Astrocyte (in vitro differentiated cells and primary cell): ENCODE results near the gene NAALADL2.

Experiments used
- EZH2 ChIP-seq: IDR thresholded peaks from 2 replicates; pipeline ENCODE4 v1.6.1; 2012; ENCODE audit warnings: mild to moderate bottlenecking, low read length, inconsistent platforms; ENCODE audit not compliant: insufficient read depth
- TF ChIP-seq, protein P1 (sequence below): IDR thresholded peaks from 2 replicates; pipeline ENCODE4 v1.5.1; 2011; ENCODE audit warnings: low read depth, mild to moderate bottlenecking, inconsistent platforms, low read length, moderate library complexity; ENCODE audit not compliant: insufficient read depth

GRCh38 chr3:175002732-175003143 lies 143.6 kb downstream of the NAALADL2 start:
- TF ChIP-seq, protein P1, sequence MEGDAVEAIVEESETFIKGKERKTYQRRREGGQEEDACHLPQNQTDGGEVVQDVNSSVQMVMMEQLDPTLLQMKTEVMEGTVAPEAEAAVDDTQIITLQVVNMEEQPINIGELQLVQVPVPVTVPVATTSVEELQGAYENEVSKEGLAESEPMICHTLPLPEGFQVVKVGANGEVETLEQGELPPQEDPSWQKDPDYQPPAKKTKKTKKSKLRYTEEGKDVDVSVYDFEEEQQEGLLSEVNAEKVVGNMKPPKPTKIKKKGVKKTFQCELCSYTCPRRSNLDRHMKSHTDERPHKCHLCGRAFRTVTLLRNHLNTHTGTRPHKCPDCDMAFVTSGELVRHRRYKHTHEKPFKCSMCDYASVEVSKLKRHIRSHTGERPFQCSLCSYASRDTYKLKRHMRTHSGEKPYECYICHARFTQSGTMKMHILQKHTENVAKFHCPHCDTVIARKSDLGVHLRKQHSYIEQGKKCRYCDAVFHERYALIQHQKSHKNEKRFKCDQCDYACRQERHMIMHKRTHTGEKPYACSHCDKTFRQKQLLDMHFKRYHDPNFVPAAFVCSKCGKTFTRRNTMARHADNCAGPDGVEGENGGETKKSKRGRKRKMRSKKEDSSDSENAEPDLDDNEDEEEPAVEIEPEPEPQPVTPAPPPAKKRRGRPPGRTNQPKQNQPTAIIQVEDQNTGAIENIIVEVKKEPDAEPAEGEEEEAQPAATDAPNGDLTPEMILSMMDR, result no peak
- TF ChIP-seq EZH2, result no peak
